Natural killer cell treated with Interleukin-12 subunit alpha and Interleukin-12 subunit beta and Interleukin-15 and Interleukin-18, amount 100 ng/mL, for 72 hours (primary cell): Measurements from ENCODE around the gene PTPRT. TPM values are rescaled to one million over a fixed set of nuclear protein-coding genes. Genes with fewer than 3 reads are reported as not detected.

ENCODE experiments used
- ATAC-seq, 2 donors: fragments of 150-1000 bp; cut with Tn5 transposase in 1 of 2; sonication (Bioruptor Pico), chemical (Tn5 transposase) in 1 of 2; 2 replicates each; pipeline ENCODE4 v1.10.0; 2021
- DNase-seq: peaks from one replicate; pipeline ENCODE4 v3.0.0; 2022; ENCODE audit warnings: low spot score
- H3K27ac Mint-ChIP-seq, 2 donors: 1 replicate in 1 of 2; 2 replicates in 1 of 2; pipeline ENCODE4 v1.8.0; 2022; ENCODE audit warnings: mixed read lengths in 2 of 2, mild to moderate bottlenecking in 1 of 2, moderate library complexity in 1 of 2
- H3K27me3 Mint-ChIP-seq, 2 donors: 1 replicate in 1 of 2; 2 replicates in 1 of 2; pipeline ENCODE4 v1.8.0; 2022; ENCODE audit warnings: mixed read lengths in 2 of 2
- H3K36me3 Mint-ChIP-seq: one replicate; pipeline ENCODE4 v1.8.0; 2022; ENCODE audit warnings: mixed read lengths
- H3K4me1 Mint-ChIP-seq, 2 donors: 1 replicate in 1 of 2; 2 replicates in 1 of 2; pipeline ENCODE4 v1.8.0; 2022; ENCODE audit warnings: low read depth in 2 of 2, mixed read lengths in 2 of 2, mild to moderate bottlenecking in 1 of 2
- H3K4me3 Mint-ChIP-seq: one replicate; pipeline ENCODE4 v1.8.0; 2022; ENCODE audit warnings: mixed read lengths
- H3K9me3 Mint-ChIP-seq: 2 replicates; pipeline ENCODE4 v1.8.0; 2022; ENCODE audit warnings: mixed read lengths
- total RNA-seq, 2 donors: library from RNA; stranded (reverse); gene quantifications; one replicate each; pipeline ENCODE4 v1.2.3, GENCODE V29; 2022

Gene PTPRT
- total RNA-seq, 2 donors from 2014 or later: not detected

- H3K4me1 Mint-ChIP-seq: no peaks in the 10 kb centered on the region
- no peaks in the 10 kb centered on the region for H3K36me3 Mint-ChIP-seq
- no peak for DNase-seq
- no peaks in the 10 kb centered on the region for H3K9me3 Mint-ChIP-seq
- peaks cover 0 to 7% of the 10 kb centered on the region in 2 donors for H3K27me3 Mint-ChIP-seq
- H3K4me3 Mint-ChIP-seq: no peak overlapping the region
- no peak for ATAC-seq
- no peak overlapping the region for H3K27ac Mint-ChIP-seq
Measured at GRCh38 chr20:42041000-42041565, 1148.6 kb downstream of the PTPRT start.

- Mint-ChIP-seq H3K4me3 (no peak overlapping the region), H3K36me3 (no peaks in the 10 kb centered on the region), H3K9me3 (no peaks in the 10 kb centered on the region), H3K4me1 (no peaks in the 10 kb centered on the region), H3K27ac (no peak overlapping the region), H3K27me3 (peaks cover 2 to 4% of the 10 kb centered on the region in 2 donors)
- DNase-seq (no peak), ATAC-seq (no peak)
Measured at GRCh38 chr20:42027746-42028268, 1161.9 kb downstream of the PTPRT start.

GRCh38 chr20:42026599-42026998 lies 1163.1 kb downstream of the PTPRT start:
- no peaks in the 10 kb centered on the region for H3K36me3 Mint-ChIP-seq
- DNase-seq: no peak
- H3K4me3 Mint-ChIP-seq: no peak overlapping the region
- H3K27ac Mint-ChIP-seq: no peak overlapping the region
- H3K9me3 Mint-ChIP-seq: no peaks in the 10 kb centered on the region
- no peaks in the 10 kb centered on the region for H3K4me1 Mint-ChIP-seq
- peaks cover 0 to 6% of the 10 kb centered on the region in 2 donors for H3K27me3 Mint-ChIP-seq
- ATAC-seq: no peak

GRCh38 chr20:42024653-42025052 lies 1165.1 kb downstream of the PTPRT start:
- Mint-ChIP-seq H3K4me3 (no peak overlapping the region), H3K9me3 (peaks cover under 1% of the 10 kb centered on the region), H3K4me1 (no peaks in the 10 kb centered on the region), H3K36me3 (no peaks in the 10 kb centered on the region), H3K27me3 (peaks cover 0 to 6% of the 10 kb centered on the region in 2 donors), H3K27ac (no peak overlapping the region)
- ATAC-seq (no peak), DNase-seq (no peak)
